NT2/D1 (cell line): ENCODE measurements around the gene GPR108.

Source experiments
- YY1 ChIP-seq: IDR thresholded peaks from 2 replicates; pipeline ENCODE4 v1.6.1; 2011; ENCODE audit not compliant: insufficient read length, insufficient read depth
- ZNF274 ChIP-seq: IDR thresholded peaks from 2 replicates; pipeline ENCODE4 v1.6.1; 2011; ENCODE audit warnings: mild to moderate bottlenecking, low read depth, low read length

GRCh38 chr19:6707658-6708018 lies 29.7 kb downstream of the GPR108 start:
- TF ChIP-seq YY1 (no peak), ZNF274 (no peak)
